AG04449 (cell line): ENCODE results near the gene LYSMD1.

Source experiments
- CTCF ChIA-PET: fragments of 350-600 bp; formaldehyde crosslinking; extraction: SDS; loops from one replicate; lab custom pipeline; 2021; ENCODE audit warnings: antibody characterized with exemption; lab: Yijun Ruan, JAX
- POLR2A ChIA-PET: fragments of 400-600, 350-600 bp; formaldehyde crosslinking; extraction: SDS; loops from one replicate; lab custom pipeline; 2020; ENCODE audit warnings: antibody characterized with exemption, inconsistent platforms; lab: Yijun Ruan, JAX
- DNase-seq: peaks from one replicate; pipeline ENCODE4 v3.0.0-alpha.2; 2010; ENCODE audit warnings: low read depth, low spot score
- H3K4me3 ChIP-seq: 2 replicates; pipeline ENCODE4 v1.5.1; 2011; ENCODE audit warnings: low read depth, mild to moderate bottlenecking, control low read depth, low read length
- TF ChIP-seq, protein P1 (sequence below): IDR thresholded peaks from one replicate; pipeline ENCODE4 v1.5.1; 2011; ENCODE audit warnings: mild to moderate bottlenecking, moderate library complexity, low read length, control low read depth, inconsistent platforms; ENCODE audit not compliant: insufficient read depth; ENCODE audit errors: missing control alignments

The LYSMD1 gene

DNA sequence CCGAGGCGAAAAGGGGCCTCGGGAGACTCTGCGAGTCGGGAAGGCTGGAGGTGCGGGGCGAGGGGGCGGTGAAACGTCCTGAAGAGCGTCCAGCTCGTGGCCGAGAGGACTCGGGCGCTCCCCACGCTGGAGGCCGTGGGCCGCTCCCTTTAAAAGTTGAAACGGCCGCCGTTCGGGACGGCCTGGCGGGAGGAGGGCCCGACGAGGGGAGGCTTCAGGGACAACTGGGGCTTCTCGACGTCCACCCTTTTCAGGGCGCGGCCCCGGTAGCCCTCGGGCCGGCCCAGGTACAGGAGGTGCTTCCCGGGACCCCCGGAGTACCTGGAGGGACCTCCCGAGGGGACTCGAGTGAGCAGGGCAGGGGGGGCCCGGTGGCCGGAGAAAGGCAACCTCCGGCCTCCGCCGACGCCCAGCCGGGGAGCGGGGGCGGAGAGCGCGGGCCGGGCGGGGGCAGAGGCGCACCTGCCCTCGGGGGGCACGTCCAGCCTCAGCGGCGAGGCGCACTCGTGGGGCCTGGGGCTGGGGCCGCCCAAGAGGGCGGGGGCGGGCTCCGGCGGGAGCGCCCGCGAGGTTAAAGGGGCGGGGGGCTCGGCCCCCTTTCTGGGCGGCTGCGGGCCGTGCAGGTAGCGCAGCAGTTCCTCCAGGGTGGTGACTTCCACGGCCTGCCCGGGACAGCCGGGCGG lies 33.2 kb downstream of the LYSMD1 start:
- CTCF ChIA-PET, result interaction anchor here (3.0 kb wide), 1 partner anchor 32 kb away, joined by 16 read pairs; no protein-coding TSS in a partner anchor
- DNase-seq, result no peak
- H3K4me3 ChIP-seq, result no peak overlapping the region
- TF ChIP-seq, protein P1, sequence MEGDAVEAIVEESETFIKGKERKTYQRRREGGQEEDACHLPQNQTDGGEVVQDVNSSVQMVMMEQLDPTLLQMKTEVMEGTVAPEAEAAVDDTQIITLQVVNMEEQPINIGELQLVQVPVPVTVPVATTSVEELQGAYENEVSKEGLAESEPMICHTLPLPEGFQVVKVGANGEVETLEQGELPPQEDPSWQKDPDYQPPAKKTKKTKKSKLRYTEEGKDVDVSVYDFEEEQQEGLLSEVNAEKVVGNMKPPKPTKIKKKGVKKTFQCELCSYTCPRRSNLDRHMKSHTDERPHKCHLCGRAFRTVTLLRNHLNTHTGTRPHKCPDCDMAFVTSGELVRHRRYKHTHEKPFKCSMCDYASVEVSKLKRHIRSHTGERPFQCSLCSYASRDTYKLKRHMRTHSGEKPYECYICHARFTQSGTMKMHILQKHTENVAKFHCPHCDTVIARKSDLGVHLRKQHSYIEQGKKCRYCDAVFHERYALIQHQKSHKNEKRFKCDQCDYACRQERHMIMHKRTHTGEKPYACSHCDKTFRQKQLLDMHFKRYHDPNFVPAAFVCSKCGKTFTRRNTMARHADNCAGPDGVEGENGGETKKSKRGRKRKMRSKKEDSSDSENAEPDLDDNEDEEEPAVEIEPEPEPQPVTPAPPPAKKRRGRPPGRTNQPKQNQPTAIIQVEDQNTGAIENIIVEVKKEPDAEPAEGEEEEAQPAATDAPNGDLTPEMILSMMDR, result no peak
- POLR2A ChIA-PET, result no interaction called here

DNA sequence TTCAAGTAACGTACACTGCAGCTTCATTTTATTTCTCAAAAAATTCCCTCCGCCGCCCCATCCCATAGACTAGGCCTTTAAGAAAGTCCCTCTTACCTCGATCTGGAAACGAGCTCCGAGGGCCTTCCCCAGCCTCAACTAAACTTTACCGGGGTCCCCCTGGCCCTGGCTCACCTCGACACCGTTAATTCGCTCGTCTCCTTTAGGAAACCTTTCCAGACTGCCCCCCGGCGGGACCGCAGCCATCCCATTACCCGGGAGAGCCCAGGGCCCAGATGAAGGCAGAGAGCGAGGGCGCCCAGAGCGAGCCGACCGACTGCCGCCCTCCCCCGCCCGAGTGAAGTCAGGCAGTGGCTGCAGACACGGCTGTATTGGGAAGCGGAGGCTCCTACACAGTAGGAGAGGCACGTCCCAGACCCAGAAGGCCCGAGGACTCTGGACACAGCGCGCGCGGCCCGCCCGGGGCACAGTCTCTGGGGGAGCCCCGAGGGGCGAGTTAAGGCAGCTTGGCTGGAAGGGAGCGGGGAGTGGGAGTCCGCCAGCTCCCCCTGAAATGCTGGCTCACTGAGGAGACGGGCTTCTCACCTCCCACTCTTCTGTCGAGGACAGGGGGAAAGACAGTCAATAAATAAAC lies 33.9 kb downstream of the LYSMD1 start:
- TF ChIP-seq, protein P1, result no peak
- no peak for DNase-seq
- ChIA-PET POLR2A (interaction anchor here (1.3 kb wide), 2 partner anchors 9 to 33 kb away, joined by 4 to 8 read pairs; partner anchors contain the start of gene LYSMD1), CTCF (interaction anchor here (0.7 to 3.0 kb wide), 6 partner anchors 14 to 107 kb away, joined by 3 to 16 read pairs (median 3); partner anchors contain the start of gene TMOD4)
- H3K4me3 ChIP-seq, result peak overlapping the region; percentile 44

DNA sequence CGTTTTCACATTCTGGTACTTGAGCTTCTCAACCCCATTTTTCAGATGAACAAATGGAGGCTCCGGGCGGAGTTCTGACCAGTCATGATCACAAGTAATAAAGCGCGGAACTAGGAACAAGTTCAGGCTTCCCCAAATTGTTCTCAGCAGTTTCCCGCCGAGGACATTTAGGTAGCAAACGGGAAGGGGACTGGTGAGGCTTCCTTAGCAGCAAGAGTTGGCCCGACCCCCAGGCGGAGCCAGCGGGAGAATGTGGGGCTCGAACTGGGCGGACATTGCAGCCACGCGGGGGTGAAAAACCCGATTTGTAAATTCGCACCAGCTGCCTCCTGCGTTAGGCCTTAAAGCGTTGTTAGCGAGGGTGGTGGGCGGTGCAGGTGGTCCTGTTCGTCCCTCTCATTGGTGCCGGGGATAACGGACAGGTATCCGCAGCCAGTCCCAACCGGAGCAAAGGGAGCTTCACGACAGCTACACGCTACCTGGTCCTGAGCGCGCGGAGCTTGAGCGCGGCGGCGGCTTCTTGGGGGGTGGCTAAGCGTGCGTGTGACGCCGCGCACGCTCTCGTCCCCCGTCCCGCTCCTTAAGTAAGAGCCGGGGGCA lies 34.6 kb downstream of the LYSMD1 start:
- ChIA-PET POLR2A (interaction anchor here (1.0 to 1.3 kb wide), 3 partner anchors 10 to 70 kb away, joined by 4 to 8 read pairs (median 4); partner anchors contain the start of genes LYSMD1 and MLLT11), CTCF (interaction anchor here (0.7 to 3.0 kb wide), 6 partner anchors 14 to 107 kb away, joined by 3 to 16 read pairs (median 3); partner anchors contain the start of gene TMOD4)
- peak overlapping the region; percentile 44 for H3K4me3 ChIP-seq
- peak; percentile 17 for DNase-seq
- TF ChIP-seq, protein P1, result no peak

DNA sequence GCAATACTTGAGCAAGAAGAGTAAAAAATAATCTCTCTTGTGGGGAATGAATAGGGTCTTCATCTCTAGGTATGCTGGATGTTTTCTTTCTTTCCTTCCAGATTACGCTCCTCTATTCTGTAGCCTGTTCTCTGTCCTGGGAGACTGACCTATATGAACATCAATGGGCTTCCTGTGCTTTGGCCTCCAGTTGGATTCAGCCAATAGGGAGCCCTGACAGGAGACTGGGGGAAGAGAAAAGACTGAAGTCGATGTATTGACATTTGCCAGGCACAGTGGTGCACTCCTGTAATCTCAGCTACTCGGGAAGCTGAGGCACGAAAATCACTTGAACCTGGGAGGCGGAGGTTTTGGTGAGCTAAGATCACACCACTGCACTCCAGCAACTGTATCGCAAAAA lies 36.9 kb downstream of the LYSMD1 start:
- POLR2A ChIA-PET, result no interaction called here
- DNase-seq, result no peak

DNA sequence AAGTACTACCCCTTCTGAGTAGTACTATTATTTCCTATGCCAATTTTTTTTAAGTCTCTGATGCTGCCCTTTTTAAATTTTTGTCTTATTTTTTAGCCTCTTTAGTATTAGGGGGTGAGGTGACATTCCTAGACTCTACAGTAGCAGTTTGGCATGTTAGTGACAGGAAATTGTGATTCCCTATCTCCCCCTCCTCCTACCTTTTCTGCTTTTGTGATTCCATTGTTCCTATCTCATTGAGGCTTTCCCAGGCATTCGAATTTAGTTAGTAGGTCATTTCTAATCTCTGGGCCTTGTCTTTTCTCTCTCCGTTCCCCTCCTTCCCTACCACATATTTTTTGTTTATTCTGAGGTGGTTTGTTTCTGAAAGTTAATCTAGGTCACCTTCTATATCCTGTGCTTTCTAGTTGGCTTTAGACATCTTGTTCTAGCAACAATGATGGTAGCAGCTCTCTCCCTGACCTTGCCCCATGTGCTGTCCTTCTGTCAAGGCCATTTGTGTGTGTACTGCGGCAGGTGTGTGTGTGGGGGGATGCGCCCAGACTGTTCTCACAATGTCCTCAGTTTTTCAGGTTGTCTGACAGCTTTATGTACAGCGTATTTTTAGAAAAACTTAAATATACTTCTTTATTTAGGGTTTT lies 40.8 kb downstream of the LYSMD1 start:
- H3K4me3 ChIP-seq, result no peak overlapping the region
- POLR2A ChIA-PET, result no interaction called here
- DNase-seq, result no peak
- CTCF ChIA-PET, result interaction anchor here (1.2 to 2.5 kb wide), 2 partner anchors 25 to 28 kb away, joined by 4 to 13 read pairs; no protein-coding TSS in a partner anchor
- TF ChIP-seq, protein P1, result no peak

More for the DNA sequence above, 36.9 kb downstream of the LYSMD1 start:
- TF ChIP-seq, protein P1, result no peak
- CTCF ChIA-PET, result interaction anchor here (1.9 kb wide), 1 partner anchor 29 kb away, joined by 8 read pairs; no protein-coding TSS in a partner anchor
- H3K4me3 ChIP-seq, result no peak overlapping the region
